UCSD-AML1 (cell line): Measurements from ENCODE around the gene NOL9.
A peak's percentile ranks its signal among the peaks of the same experiment; 100 is the strongest.
"Not testable (repeated sequence)": the region's sequence is repeated elsewhere in the genome, so short reads cannot be mapped to it uniquely, and the experiment has no call there.

Experiments used
- DNase-seq: peaks from one replicate; lab custom pipeline; 2025; ENCODE audit not compliant: unreplicated experiment; lab: John Stamatoyannopoulos, UW

The NOL9 gene

GRCh38 chr1:6505367-6506209, 48.7 kb downstream of the NOL9 start:
- DNase-seq, result no peak

DNA sequence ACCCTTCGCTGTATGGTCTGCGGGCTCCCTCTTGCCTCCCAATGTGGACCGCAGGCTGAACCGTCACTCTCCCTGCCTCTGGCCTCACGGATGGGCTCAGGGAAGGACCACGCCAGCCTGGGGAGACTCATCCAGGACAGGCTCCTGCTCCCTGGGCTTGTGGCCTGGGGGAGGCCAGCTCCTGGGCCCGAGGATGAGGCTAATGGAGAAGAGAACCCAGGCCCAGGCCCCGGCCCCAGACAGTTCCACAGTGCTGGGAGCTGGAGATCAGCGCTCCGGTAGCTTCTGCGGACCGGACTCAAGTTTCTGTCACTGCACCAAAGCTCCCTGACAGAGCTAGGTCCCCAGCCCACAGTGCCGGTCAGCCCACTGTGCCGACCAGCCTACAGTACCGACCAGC, 49.4 kb downstream of the NOL9 start:
- no peak for DNase-seq

DNA sequence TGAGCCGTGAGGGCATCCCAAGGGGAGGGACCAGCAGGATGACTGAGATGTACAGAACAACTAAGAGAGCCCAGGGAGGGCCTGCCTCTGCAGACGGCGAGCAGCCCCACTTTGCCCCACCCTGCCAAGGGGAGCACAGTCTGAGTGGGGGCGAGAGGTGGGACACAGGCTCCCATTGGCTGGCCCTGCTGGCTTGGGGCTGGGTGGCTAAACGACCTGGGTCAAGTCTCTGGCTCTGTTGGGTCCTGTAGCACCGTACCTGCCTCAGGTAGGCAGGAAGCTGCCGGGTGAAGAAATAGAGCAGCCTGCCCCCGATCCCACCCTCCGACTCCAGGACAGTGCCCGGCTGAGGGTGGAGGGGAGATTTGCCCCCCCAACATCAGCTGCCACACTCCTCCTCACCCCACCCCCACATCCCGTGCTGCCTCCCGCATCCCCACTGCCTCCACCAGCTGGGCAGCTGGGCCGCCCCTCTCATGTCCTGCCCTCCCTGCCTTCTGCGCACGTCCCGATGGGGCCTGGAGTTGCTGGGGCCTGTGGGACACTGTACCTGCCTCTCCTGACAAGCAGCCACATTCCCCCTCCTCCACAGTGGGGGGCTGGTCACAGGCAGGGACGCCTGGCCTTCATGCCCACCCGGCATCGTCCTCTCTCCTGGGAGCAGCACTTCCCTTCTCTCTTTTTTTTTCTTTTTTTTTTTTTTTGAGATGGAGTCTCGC, 50.3 kb downstream of the NOL9 start:
- DNase-seq, result no peak

GRCh38 chr1:6502000-6502891, 52.1 kb downstream of the NOL9 start:
- no peak for DNase-seq

GRCh38 chr1:6501279-6501813, 53.0 kb downstream of the NOL9 start:
- DNase-seq, result no peak

DNA sequence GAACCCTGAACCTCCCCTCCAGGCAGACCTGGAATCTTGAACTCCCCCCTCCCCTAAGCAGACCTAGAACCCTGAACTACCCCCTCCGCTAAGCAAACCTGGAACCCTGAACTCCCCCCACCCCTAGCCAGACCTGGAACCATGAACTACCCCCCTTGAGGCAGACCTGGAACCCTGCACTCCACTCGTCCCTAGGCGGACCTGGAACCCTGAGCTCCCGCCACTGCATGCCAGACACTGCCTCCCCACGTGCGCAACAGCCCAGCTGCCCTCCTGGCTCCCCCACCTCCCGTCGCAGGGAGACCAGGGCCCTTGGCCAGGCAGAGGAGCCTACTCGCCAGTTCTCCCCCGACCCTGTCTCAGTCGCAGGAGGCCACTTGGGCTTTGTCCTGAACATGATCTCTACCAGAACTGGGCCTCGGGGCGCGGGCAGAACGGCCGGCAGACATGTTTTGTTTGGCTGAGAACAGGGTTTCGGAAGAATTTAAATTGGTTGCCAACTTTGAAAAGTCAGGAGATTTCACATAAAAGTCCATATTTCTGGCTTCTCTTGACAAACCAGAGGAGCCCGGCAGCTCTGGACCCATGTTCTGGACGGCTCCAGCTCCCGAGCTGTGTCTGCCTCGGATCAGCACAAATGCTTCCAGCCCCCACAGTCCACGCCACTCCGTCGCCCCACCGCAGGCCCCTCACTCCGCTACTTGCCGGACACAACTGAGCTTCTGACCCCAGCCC, 53.6 kb downstream of the NOL9 start:
- DNase-seq, result no peak

DNA sequence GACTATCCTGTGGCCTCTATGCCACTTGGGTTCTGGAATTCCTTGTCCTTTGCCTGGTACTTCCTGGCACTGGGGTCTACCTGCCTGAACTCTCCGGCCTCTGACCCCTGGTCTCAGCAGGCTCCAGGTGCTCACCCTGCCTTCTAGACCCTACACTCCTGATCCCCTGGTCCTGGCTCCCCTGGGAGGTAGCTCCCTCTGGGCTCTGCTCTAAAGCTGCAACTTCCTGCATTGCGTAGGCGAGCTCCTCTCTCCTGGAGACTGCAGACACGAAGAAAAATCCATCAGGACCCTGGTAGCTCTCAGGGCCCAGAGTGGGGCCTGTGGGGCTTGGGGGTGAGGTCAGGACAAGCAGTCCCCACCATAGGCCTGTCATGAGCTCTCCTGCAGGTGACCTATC, 55.0 kb downstream of the NOL9 start:
- DNase-seq, result no peak

DNA sequence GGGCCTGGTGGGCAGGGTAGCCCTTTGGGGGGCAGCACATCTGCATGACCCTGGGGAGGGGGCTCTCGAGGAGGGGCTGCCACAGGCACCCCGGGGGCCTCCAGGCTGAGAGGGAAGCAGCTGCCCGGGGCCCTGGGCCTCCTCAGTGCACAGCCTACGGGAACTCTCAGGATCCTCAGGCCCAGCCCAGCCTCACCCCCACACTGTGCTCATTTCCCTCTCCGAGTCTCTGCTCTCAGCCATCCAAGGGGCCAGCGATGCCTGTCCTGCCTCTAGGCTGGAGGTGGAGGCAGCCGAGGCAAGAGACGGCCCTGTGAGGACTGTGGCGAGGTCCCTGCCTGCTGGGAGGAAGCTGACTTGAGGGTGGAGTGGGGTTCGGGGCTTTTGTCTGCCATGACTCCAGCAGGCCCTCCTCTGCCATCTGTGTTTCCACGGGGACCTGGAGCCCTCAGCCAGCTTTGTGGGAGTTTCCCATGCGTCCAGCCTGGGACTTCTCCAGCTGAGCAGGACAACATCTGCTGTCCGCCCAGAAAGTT, 55.7 kb downstream of the NOL9 start:
- no peak for DNase-seq

GRCh38 chr1:6497867-6498575, 56.3 kb downstream of the NOL9 start:
- DNase-seq, result no peak

GRCh38 chr1:6497215-6497866, 57.0 kb downstream of the NOL9 start:
- DNase-seq, result no peak

- no peak for DNase-seq
Measured at GRCh38 chr1:6496890-6497214, 57.5 kb downstream of the NOL9 start.

- DNase-seq, result no peak
Measured at GRCh38 chr1:6496365-6496721, 58.0 kb downstream of the NOL9 start.

DNA sequence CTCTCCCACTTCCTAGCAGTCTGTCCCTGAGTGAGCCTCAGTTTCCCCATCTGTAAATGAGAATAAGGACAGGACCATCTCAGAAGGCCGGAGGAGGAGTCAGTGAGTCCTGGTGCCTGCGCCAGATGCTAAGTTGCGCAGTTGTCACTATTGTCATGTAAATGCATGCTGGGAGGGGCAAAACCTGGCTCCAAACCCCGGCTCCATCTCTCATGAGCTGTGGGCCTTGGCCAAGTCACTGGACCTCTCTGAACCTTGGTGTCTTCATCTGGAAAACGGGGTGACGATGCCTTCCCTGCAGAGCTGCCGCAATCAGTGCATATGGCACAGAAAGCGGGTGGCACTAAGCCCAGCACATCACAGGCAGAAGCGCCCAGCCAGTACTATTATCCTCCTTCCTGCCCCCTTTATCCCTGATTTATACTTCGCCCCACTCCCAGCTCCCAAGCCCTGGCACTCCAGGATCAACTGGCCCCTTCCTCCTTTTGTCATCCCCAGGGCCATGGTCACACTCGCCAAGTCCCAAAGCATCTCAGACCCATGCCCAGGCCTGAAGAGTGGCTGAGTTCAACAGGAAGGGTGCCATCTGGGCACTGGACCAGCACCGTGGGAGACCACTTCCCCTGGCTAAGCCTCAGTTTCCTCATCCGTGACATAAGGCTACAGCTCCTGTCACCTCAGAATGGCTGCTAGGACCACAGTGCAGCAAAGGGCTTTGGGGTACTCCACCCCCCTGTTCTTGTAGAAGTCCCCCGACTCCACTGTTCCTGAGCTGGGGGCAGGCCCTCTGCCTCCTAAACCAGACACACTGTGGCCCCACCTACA, 58.6 kb downstream of the NOL9 start:
- DNase-seq, result no peak

DNA sequence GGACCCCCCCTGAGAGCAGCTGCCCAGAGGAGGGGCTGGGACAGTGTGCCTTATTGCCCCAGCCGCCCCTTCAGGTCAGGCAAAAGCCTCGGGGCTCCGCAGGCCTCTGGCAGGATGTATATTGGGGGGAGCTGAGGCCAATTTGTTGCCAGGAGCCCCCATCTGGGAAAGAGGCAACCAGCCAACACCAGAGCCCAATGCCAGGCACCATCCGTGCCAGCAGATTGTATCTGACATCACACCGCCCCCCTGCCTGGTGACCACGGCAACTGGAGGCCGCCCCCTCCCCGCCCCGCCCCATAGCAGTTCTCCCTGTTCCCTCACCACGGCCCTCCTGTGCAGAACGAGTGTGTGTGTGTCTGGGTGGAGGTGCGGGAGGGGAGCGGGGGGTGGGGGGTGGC, 59.3 kb downstream of the NOL9 start:
- no peak for DNase-seq

DNA sequence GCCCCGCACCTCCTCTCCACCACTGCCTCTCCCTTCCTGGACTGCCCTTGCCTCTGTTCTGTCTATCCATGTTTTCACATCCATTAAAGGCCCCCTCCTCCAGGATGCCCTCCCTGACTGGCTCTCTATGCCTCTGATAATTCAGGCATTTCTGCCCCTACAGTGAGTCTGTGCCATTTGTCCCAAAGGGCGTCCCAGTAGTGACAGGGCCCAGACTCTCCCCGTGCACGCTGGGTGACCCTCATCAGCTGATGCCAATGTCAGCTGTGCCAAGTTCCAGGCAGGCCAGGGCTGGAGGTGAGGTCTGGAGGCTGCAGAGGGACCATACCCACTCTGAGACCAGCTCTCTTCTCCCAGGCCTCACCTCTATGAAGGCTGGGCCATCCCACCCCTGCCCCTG, 59.7 kb downstream of the NOL9 start:
- no peak for DNase-seq

- not testable (repeated sequence) for DNase-seq
Measured at GRCh38 chr1:6493834-6494223, 60.5 kb downstream of the NOL9 start.

- peak; percentile 38 for DNase-seq
Measured at GRCh38 chr1:6491966-6492365, 62.3 kb downstream of the NOL9 start.

DNA sequence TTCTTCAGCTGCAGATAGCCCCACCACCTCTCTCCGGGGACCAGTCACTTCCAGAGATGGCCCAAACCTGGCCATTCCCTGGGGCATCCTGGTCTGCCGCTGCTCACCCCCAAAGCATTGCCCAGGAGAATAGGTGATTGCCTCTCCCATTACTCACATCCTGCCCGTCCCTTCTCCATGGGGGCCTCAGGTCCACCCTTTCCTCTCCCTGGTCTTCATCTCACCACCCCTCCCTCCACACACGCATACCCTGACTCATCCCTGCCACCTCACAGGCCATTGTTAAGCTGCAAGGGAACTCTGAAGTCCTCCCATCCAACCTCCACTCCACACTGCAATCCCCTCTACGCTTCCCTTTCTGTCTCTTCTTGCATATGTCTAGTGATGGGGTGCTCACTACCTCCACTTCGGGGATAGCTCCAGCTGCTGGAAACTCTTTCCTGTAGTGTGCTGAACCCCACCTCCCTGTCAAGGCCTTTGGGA, 62.8 kb downstream of the NOL9 start, which contains the start of gene PLEKHG5:
PLEKHG5 (minus strand) TSS at position 188 of the 483 bp plus-strand sequence. CDS start 14,096 bp downstream, outside the sequence.
- no peak for DNase-seq
